ENCODE measurements around the gene CPSF3.

DNA sequence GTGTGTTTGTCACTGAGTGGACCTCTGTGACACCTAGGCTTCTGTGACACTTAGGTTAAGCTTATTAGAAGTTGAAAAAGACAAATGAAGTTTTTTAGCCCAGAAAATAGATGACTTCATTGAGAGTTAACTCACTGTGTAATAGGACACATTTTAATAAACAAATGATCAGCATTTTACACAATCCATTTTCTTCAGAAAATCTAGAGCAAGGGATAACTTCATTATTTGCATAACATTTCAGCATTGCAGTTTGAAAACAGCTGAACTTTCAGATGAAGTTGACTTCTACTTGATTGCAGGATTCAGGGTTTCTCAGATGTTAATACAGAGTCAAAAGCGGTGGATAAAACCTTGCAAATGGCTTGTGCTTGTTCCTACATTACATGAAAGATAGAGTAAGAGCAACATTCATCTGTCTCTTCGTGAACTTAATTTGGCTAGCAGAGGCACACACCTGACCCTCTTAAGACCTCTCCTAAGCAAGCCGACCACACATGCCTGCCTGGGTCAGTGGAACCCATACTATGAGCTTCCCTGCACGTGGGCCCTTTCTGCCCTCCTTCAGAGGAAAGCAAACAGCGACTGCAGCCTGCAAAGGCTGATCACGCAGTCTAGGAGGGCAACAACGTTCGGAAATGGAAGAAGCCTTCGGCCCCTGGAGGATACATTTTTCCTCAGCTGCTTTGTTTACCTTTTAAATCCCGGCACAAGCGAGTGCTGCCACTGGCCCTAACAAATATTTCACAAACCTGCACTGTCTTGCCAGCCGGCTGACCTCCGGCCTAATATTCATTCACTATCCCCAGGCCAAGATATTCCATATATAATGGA lies 16.7 kb upstream of the CPSF3 start:
- TF ChIP-seq, protein P1, sequence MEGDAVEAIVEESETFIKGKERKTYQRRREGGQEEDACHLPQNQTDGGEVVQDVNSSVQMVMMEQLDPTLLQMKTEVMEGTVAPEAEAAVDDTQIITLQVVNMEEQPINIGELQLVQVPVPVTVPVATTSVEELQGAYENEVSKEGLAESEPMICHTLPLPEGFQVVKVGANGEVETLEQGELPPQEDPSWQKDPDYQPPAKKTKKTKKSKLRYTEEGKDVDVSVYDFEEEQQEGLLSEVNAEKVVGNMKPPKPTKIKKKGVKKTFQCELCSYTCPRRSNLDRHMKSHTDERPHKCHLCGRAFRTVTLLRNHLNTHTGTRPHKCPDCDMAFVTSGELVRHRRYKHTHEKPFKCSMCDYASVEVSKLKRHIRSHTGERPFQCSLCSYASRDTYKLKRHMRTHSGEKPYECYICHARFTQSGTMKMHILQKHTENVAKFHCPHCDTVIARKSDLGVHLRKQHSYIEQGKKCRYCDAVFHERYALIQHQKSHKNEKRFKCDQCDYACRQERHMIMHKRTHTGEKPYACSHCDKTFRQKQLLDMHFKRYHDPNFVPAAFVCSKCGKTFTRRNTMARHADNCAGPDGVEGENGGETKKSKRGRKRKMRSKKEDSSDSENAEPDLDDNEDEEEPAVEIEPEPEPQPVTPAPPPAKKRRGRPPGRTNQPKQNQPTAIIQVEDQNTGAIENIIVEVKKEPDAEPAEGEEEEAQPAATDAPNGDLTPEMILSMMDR (conservative IDR thresholded peaks at IDR 0.05; ENCODE audit: low read depth, low read length): no peak
- TF ChIP-seq EZH2 (IDR thresholded peaks at IDR 0.05; ENCODE audit: borderline replicate concordance, low read depth, low read length, poor library complexity, severe bottlenecking): no peak
